Endothelial cell of umbilical vein (primary cell): ENCODE data around the gene TMIE. TPM values are rescaled to one million over a fixed set of nuclear protein-coding genes. Genes with fewer than 3 reads are reported as not detected.

Source experiments
- BruUV-seq: library from RNA; stranded (reverse); fragments of 400-500 nt; replicated peaks from 2 replicates; lab custom pipeline; 2021; lab: Mats Ljungman, UMichigan
- CTCF ChIA-PET: fragments of 300-600, 350-600 bp; sonication (Branson Sonifier 250); formaldehyde crosslinking; loops from one replicate; lab custom pipeline; 2021; ENCODE audit warnings: antibody characterized with exemption, inconsistent platforms; lab: Charles Lee
- POLR2A ChIA-PET: fragments of 300-600, 350-600 bp; sonication (Branson Sonifier 250); formaldehyde crosslinking; loops from one replicate; lab custom pipeline; 2021; ENCODE audit warnings: antibody characterized with exemption, inconsistent platforms; lab: Charles Lee
- DNase-seq: peaks from one replicate; pipeline ENCODE4 v3.0.0-alpha.2; 2011; ENCODE audit warnings: low read depth, low spot score
- FAIRE-seq: peaks from 2 replicates; lab custom pipeline; 2011; peaks lifted over from hg19 to GRCh38; lab: Jason Lieb, UNC
- H2AFZ ChIP-seq: 2 replicates; pipeline ENCODE4 v1.6.0; 2012; ENCODE audit warnings: low read depth, low read length, control low read depth, inconsistent platforms
- H3K27ac ChIP-seq: 2 replicates; pipeline ENCODE4 v1.5.1; 2011; ENCODE audit warnings: low read depth, mild to moderate bottlenecking, control low read depth, low read length, moderate library complexity; ENCODE audit not compliant: insufficient read depth
- H3K27me3 ChIP-seq, 2 experiments: 2 replicates each; pipeline versions ENCODE4 v1.6.0 to v1.6.1; 2011; ENCODE audit warnings: low read length in 2 of 2, mixed read lengths in 1 of 2; ENCODE audit not compliant: control insufficient read depth in 2 of 2, insufficient read depth in 2 of 2
- H3K36me3 ChIP-seq, 2 experiments: 2 replicates in 1 of 2; 3 replicates in 1 of 2; pipeline ENCODE4 v1.5.1; 2011; ENCODE audit warnings: low read length in 2 of 2, mild to moderate bottlenecking in 1 of 2, moderate library complexity in 1 of 2; ENCODE audit not compliant: control insufficient read depth in 2 of 2, insufficient read depth in 2 of 2; ENCODE audit errors: extremely low read depth in 1 of 2
- H3K4me1 ChIP-seq: 3 replicates; pipeline ENCODE4 v1.5.1; 2011; ENCODE audit warnings: mild to moderate bottlenecking, low read length; ENCODE audit not compliant: control insufficient read depth, insufficient read depth; ENCODE audit errors: extremely low read depth
- H3K4me2 ChIP-seq: 2 replicates; pipeline ENCODE4 v1.6.1; 2011; ENCODE audit warnings: low read length, control low read depth, mixed read lengths; ENCODE audit not compliant: insufficient read depth
- H3K4me3 ChIP-seq, 3 experiments: fragments of 200-600 bp in 1 of 3; sonication (generic), shearing (Covaris generic) in 1 of 3; replicated peaks in 1 of 3; 2 replicates each; pipeline ENCODE4 v1.5.1; 2011 to 2016; ENCODE audit warnings: control low read depth in 3 of 3, low read length in 3 of 3, mild to moderate bottlenecking in 2 of 3, inconsistent platforms in 1 of 3, low read depth in 1 of 3, moderate library complexity in 1 of 3; ENCODE audit not compliant: insufficient read depth in 1 of 3
- H3K79me2 ChIP-seq: 2 replicates; pipeline ENCODE4 v1.6.0; 2012; ENCODE audit warnings: low read length, inconsistent platforms; ENCODE audit not compliant: control insufficient read depth, insufficient read depth
- H3K9ac ChIP-seq: replicated peaks from 2 replicates; pipeline ENCODE3; 2011; ENCODE audit warnings: low read length, control low read depth; ENCODE audit not compliant: insufficient read depth; ENCODE audit errors: extremely low read depth
- H3K9me1 ChIP-seq: replicated peaks from 3 replicates; pipeline ENCODE4 v1.6.0; 2011; ENCODE audit warnings: mild to moderate bottlenecking, low read length; ENCODE audit not compliant: control insufficient read depth, insufficient read depth; ENCODE audit errors: extremely low read depth
- H3K9me3 ChIP-seq: replicated peaks from 2 replicates; pipeline ENCODE4 v1.5.1; 2012; ENCODE audit warnings: low read length, inconsistent platforms; ENCODE audit not compliant: control insufficient read depth, insufficient read depth
- H4K20me1 ChIP-seq: replicated peaks from 2 replicates; pipeline ENCODE3; 2011; ENCODE audit warnings: mild to moderate bottlenecking, low read length; ENCODE audit not compliant: control insufficient read depth, insufficient read depth; ENCODE audit errors: extremely low read depth
- EZH2 ChIP-seq: IDR thresholded peaks from 2 replicates; pipeline ENCODE4 v1.6.1; 2012; ENCODE audit warnings: borderline replicate concordance, low read depth, mild to moderate bottlenecking, moderate library complexity, low read length, inconsistent platforms; ENCODE audit not compliant: severe bottlenecking
- FOS ChIP-seq: IDR thresholded peaks from 2 replicates; pipeline ENCODE4 v1.6.1; 2011; ENCODE audit warnings: mild to moderate bottlenecking, low read length, moderate library complexity, borderline replicate concordance; ENCODE audit not compliant: insufficient read depth
- GATA2 ChIP-seq: IDR thresholded peaks from 2 replicates; pipeline ENCODE4 v1.7.0; 2011; ENCODE audit warnings: low read depth, mild to moderate bottlenecking, moderate library complexity, mixed read lengths, low read length; ENCODE audit not compliant: insufficient read length, insufficient read depth
- JUN ChIP-seq: IDR thresholded peaks from 2 replicates; pipeline ENCODE4 v1.6.1; 2011; ENCODE audit warnings: borderline replicate concordance, low read depth; ENCODE audit not compliant: insufficient read length, insufficient read depth
- MYC ChIP-seq: IDR thresholded peaks from one replicate; pipeline ENCODE4 v1.6.1; 2011; ENCODE audit warnings: mild to moderate bottlenecking, low read depth, low read length
- POLR2A ChIP-seq: IDR thresholded peaks from 2 replicates; pipeline ENCODE4 v1.6.1; 2012; ENCODE audit warnings: low read depth, mild to moderate bottlenecking, control low read depth, low read length
- POLR2AphosphoS5 ChIP-seq: IDR thresholded peaks from 2 replicates; pipeline ENCODE4 v1.6.1; 2012; ENCODE audit warnings: low read depth, mild to moderate bottlenecking, control low read depth, low read length, moderate library complexity; ENCODE audit not compliant: insufficient read depth
- dilution Hi-C: fragments of 300-500 bp; cut with MboI; formaldehyde crosslinking; loops from one replicate; pipeline ENCODE4 v1.15.0; 2019; ENCODE audit warnings: low sequenced_read_pairs; ENCODE audit not compliant: extremely low pct_ligation_motif_present
- intact Hi-C: fragments of 100-400 bp; cut with micrococcal nuclease; formaldehyde crosslinking; loops from one replicate; pipeline ENCODE4 v1.10.0; 2022
- polyA plus RNA-seq, 4 experiments: library from polyadenylated mRNA; depleted of rRNA in 3 of 4; stranded (reverse) in 3 of 4; unstranded in 1 of 4; fragments of >200 nt; gene quantifications; 2 replicates each; pipeline versions ENCODE4 v1.2.1 to v1.2.3, GENCODE V29; 2011 to 2012; ENCODE audit warnings: missing spikeins in 1 of 4
- total RNA-seq: library from RNA; stranded (reverse); gene quantifications from 2 replicates; pipeline ENCODE4 v1.2.3, GENCODE V29; 2021
- TF ChIP-seq, protein P1 (sequence below), 2 donors: IDR thresholded peaks; 1 replicate in 1 of 2; 2 replicates in 1 of 2; pipeline ENCODE4 v1.5.1; 2011; ENCODE audit warnings: low read length in 2 of 2, mild to moderate bottlenecking in 2 of 2, moderate library complexity in 2 of 2, control low read depth in 1 of 2, inconsistent platforms in 1 of 2, low read depth in 1 of 2; ENCODE audit not compliant: insufficient read depth in 1 of 2; ENCODE audit errors: extremely low read depth in 1 of 2
- TF ChIP-seq, protein P2 (sequence below): IDR thresholded peaks from 2 replicates; pipeline ENCODE4 v1.6.1; 2011; ENCODE audit not compliant: insufficient read depth, insufficient read length

Gene TMIE
- total and polyA plus RNA-seq, 2 donors (not counting 3 experiments of a cell fraction or from before 2014, with no cell fraction given) = 0.15 to 0.27 TPM

DNA sequence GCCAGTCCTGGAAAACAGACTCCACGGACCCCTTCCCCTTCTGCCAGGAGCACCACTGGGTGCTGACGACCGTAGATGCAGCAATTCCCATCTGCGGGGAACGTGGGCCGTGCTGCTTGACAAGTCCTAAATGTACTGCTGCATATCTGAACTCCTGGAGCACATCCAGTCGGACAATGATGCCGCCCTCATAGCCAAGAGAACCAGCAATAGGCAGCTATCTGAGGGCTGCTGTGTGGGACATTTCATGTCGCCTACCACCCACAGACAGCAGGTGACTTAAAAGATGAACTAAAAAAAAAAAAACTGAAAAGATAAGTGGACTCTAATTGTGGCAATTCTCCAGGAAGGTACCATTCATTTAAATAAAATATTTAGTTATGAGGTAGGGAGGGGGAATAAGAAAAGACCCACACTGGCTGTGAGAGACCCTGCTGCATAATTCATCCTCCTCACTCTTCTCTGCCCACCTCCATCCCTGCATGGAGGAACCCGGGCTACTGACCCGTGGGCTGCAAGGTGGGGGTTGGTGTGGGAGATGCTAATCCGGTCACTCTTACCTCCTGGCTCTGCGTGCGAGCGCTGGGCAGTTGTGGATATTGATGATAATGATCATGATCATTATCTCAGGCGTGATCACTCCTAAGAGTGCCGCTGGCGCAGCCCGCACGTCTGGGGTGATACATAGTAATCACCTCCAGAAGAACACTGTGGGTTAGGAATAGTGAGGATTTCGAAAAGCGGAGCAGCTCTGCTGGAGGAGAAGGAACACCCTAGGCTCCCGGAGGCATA is 36.0 kb upstream of the TMIE start:
- Histone ChIP-seq H3K9me3 (no peaks in the 10 kb centered on the region), H3K79me2 (no peaks in the 10 kb centered on the region), H3K9ac (no peak overlapping the region), H4K20me1 (no peaks in the 10 kb centered on the region), H3K4me3 (no peak overlapping the region), H3K27me3 (no peaks in the 10 kb centered on the region), H2AFZ (no peak overlapping the region), H3K27ac (no peak overlapping the region), H3K4me2 (no peak overlapping the region), H3K36me3 (no peaks in the 10 kb centered on the region), H3K4me1 (no peaks in the 10 kb centered on the region), H3K9me1 (no peaks in the 10 kb centered on the region)
- ChIA-PET CTCF (interaction anchor here (1.5 to 1.8 kb wide), 3 partner anchors 28 to 215 kb away, joined by 3 to 10 read pairs (median 9); partner anchors contain the start of gene ALS2CL), POLR2A (no interaction called here)
- no peak for FAIRE-seq
- TF ChIP-seq, protein P1, sequence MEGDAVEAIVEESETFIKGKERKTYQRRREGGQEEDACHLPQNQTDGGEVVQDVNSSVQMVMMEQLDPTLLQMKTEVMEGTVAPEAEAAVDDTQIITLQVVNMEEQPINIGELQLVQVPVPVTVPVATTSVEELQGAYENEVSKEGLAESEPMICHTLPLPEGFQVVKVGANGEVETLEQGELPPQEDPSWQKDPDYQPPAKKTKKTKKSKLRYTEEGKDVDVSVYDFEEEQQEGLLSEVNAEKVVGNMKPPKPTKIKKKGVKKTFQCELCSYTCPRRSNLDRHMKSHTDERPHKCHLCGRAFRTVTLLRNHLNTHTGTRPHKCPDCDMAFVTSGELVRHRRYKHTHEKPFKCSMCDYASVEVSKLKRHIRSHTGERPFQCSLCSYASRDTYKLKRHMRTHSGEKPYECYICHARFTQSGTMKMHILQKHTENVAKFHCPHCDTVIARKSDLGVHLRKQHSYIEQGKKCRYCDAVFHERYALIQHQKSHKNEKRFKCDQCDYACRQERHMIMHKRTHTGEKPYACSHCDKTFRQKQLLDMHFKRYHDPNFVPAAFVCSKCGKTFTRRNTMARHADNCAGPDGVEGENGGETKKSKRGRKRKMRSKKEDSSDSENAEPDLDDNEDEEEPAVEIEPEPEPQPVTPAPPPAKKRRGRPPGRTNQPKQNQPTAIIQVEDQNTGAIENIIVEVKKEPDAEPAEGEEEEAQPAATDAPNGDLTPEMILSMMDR (IDR thresholded peaks at IDR 0.05; ENCODE audit: extremely low read depth in 1 of 2, insufficient read depth in 1 of 2, low read depth in 1 of 2, low read length in 2 of 2) = no peak
- TF ChIP-seq POLR2A (no peak), EZH2 (no peak), MYC (no peak), JUN (no peak), POLR2AphosphoS5 (no peak), FOS (no peak), GATA2 (no peak)
- TF ChIP-seq, protein P2, sequence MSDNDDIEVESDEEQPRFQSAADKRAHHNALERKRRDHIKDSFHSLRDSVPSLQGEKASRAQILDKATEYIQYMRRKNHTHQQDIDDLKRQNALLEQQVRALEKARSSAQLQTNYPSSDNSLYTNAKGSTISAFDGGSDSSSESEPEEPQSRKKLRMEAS = no peak
- intact Hi-C loops = no loop called here
- no peak for DNase-seq
- dilution Hi-C loops = no loop called here
- no TSS peak for BruUV-seq
